ACC112 (cell line): ENCODE results near the gene CABP2.

ENCODE experiments used
- H2AFZ ChIP-seq: fragments of 200-600 bp; sonication (generic); one replicate; pipeline ENCODE4 v1.6.0; 2017; ENCODE audit warnings: antibody characterized with exemption, low read length; ENCODE audit not compliant: unreplicated experiment
- H3K27ac ChIP-seq: fragments of 200-600 bp; sonication (generic); 2 replicates; pipeline ENCODE4 v1.5.1; 2014; ENCODE audit warnings: low read depth, mild to moderate bottlenecking, antibody characterized with exemption, low read length, moderate library complexity
- H3K27me3 ChIP-seq: fragments of 200-600 bp; sonication (generic); 2 replicates; pipeline ENCODE4 v1.6.1; 2014; ENCODE audit warnings: mild to moderate bottlenecking, antibody characterized with exemption, low read length, moderate library complexity, mixed read lengths; ENCODE audit not compliant: insufficient read depth
- H3K36me3 ChIP-seq: fragments of 200-600 bp; sonication (generic); 2 replicates; pipeline ENCODE4 v1.6.1; 2016; ENCODE audit warnings: mild to moderate bottlenecking, antibody characterized with exemption, low read length, moderate library complexity, mixed read lengths; ENCODE audit not compliant: insufficient read depth
- H3K4me1 ChIP-seq: fragments of 200-600 bp; sonication (generic); one replicate; pipeline ENCODE4 v1.6.1; 2016; ENCODE audit warnings: low read length, mixed read lengths; ENCODE audit not compliant: insufficient read depth, unreplicated experiment, control insufficient read depth
- H3K4me3 ChIP-seq: fragments of 200-600 bp; sonication (generic); 2 replicates; pipeline ENCODE4 v1.5.1; 2014; ENCODE audit warnings: mild to moderate bottlenecking, low read depth, low read length
- H3K79me2 ChIP-seq: fragments of 200-600 bp; sonication (generic); one replicate; pipeline ENCODE4 v1.6.0; 2016; ENCODE audit warnings: low read length; ENCODE audit not compliant: control insufficient read depth, unreplicated experiment, insufficient read depth

CABP2 gene

GRCh38 chr11:67507864-67508485 is 15.3 kb downstream of the CABP2 start, which contains the start of gene CDK2AP2:
CDK2AP2 (minus strand) TSS chr11:67508162; CDS start chr11:67508082, 80 bp downstream.
- peaks cover 9% of the 10 kb centered on the region for H3K79me2 ChIP-seq
- no peaks in the 10 kb centered on the region for H3K27me3 ChIP-seq
- H3K27ac ChIP-seq = peak within 1 kb of the TSS; percentile 81
- H3K36me3 ChIP-seq = no peaks in the 10 kb centered on the region
- peak within 1 kb of the TSS; percentile 81 for H3K4me3 ChIP-seq
- H3K4me1 ChIP-seq = peaks cover 25% of the 10 kb centered on the region
- H2AFZ ChIP-seq = peak within 1 kb of the TSS; percentile 97

DNA sequence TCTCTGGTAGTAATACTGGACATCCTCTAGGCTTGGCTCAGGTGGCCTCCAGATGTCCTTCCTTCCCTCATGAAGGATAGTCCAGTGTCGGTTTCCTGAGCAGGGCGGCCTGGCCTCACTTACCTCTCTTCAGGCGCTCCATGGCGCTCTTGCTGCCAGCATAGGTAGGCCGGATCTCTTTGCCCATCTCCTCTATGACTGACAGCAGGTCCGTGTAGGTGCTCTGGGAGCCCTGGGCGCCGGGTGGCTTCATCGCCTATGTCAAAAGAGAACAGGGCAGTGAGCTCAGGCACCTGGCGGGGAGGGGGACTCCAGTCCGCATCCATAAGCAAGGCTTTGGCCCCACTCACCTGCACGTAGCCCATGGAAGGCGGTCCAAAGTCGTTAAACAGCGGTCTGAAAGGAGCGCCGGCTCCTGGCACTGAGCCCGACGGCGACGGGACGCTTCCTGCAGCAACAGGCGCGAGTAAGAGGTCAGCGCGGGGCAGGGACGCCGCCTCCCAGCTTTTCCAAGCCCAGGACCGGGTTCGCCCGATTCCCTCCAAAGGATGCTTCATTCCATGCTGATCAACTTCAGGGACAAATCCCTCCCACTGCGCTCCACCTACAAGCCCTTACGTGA is 15.9 kb downstream of the CABP2 start:
- Histone ChIP-seq H2AFZ (no peak overlapping the region), H3K27ac (0 out of 2 replicates have a peak overlapping the region, but pooled peaks have one; percentile 41), H3K36me3 (no peaks in the 10 kb centered on the region), H3K4me1 (peaks cover 25% of the 10 kb centered on the region), H3K27me3 (no peaks in the 10 kb centered on the region), H3K79me2 (peaks cover 9% of the 10 kb centered on the region), H3K4me3 (peak overlapping the region; percentile 81)

GRCh38 chr11:67506426-67507051 is 16.7 kb downstream of the CABP2 start:
- Histone ChIP-seq H3K36me3 (no peaks in the 10 kb centered on the region), H3K79me2 (peaks cover 9% of the 10 kb centered on the region), H3K4me1 (peaks cover 25% of the 10 kb centered on the region), H2AFZ (no peak overlapping the region), H3K27me3 (no peaks in the 10 kb centered on the region), H3K27ac (peak overlapping the region; percentile 41), H3K4me3 (peak overlapping the region; percentile 81; the same call in 1 of the 2 replicates)

GRCh38 chr11:67505605-67506396 is 17.4 kb downstream of the CABP2 start:
- Histone ChIP-seq H3K4me1 (peaks cover 25% of the 10 kb centered on the region), H3K4me3 (peak overlapping the region; percentile 98), H3K27me3 (no peaks in the 10 kb centered on the region), H3K27ac (peak overlapping the region; percentile 81), H3K36me3 (no peaks in the 10 kb centered on the region), H2AFZ (no peak overlapping the region), H3K79me2 (peaks cover 9% of the 10 kb centered on the region)

DNA sequence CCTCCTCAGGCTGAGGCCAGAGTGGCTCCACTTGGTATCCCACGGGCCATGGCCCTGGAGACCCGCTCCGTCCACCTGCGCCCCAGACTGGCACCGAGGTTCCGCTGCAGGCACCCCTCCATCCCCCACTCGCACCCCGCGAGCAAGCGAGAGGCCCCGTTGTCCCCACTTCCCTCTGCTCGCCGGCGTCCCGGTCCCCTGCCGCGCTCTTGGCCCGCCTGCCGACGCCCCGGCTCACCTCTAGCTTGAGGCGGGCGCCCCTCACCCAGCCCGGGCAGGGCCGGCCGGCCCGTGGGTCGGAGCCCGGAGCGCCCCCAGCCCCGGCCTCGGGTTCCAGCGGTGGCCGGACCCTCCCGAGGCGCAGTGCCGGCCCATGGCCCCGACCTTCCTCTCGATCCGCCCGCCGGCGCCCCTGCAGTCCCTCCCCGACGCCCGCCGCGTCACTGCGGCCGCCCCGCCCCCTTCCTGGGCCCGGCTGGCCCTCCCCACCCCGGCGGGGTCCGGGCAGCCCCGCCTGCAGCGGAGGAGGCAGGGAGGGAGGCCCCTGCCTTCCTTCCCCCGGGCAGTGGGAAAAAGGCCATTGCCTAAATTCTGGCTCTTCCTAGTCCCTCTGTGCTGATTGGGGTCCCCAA is 18.2 kb downstream of the CABP2 start, which contains the start of gene PITPNM1:
PITPNM1 (minus strand) TSS at position 414 of the 632 bp plus-strand sequence. CDS start 1,183 bp downstream, outside the sequence.
- Histone ChIP-seq H3K27ac (peak within 1 kb of the TSS; percentile 81), H3K4me1 (peaks cover 25% of the 10 kb centered on the region), H3K79me2 (peaks cover 9% of the 10 kb centered on the region), H3K4me3 (peak within 1 kb of the TSS; percentile 98), H2AFZ (peak within 1 kb of the TSS; percentile 65), H3K27me3 (no peaks in the 10 kb centered on the region), H3K36me3 (no peaks in the 10 kb centered on the region)

GRCh38 chr11:67504005-67504949 is 19.0 kb downstream of the CABP2 start:
- H3K4me3 ChIP-seq = peak overlapping the region; percentile 98
- peak overlapping the region; percentile 65 for H2AFZ ChIP-seq
- H3K36me3 ChIP-seq = no peaks in the 10 kb centered on the region
- peak overlapping the region; percentile 81; the same call in 1 of the 2 replicates for H3K27ac ChIP-seq
- H3K27me3 ChIP-seq = no peaks in the 10 kb centered on the region
- H3K4me1 ChIP-seq = peaks cover 25% of the 10 kb centered on the region
- H3K79me2 ChIP-seq = peaks cover 9% of the 10 kb centered on the region

- Histone ChIP-seq H3K27ac (no peak overlapping the region), H3K79me2 (peaks cover 9% of the 10 kb centered on the region), H3K4me1 (peaks cover 25% of the 10 kb centered on the region)
These were observed 19.9 kb downstream of the CABP2 start for GRCh38 chr11:67503119-67504004.

DNA sequence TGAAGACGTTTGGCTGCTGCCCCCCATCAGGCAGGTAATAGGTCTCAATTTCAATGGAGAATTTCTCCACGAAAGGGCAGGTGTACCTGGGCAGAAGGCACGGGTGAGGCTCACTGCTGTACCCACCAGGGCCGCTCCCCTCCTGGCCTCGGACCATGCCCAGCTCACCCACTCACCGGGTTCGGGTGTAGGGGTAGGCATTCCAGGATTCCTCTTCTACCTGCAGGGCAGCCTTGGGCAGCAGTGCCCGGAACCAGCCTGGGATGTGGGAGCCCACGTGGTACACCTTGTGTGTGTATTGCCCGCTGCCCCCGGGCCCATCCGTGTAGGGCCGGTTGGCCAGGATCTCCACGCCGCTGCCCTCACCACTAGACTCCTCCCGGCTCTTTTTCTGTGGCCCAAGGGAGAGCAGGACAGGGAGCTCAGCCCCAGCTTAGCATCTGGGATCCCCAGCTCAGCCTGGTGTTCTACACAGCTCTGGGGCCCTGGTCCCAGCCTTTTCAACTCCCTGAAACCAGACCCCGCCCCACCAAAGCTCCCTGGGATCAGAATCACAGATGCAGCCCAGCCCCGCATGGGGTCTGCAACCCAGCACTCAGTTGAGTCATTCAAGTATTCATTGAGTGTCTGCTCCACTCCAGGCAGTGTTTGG is 20.8 kb downstream of the CABP2 start:
- no peak overlapping the region for H2AFZ ChIP-seq
- peaks cover 25% of the 10 kb centered on the region for H3K4me1 ChIP-seq
- H3K27me3 ChIP-seq = no peaks in the 10 kb centered on the region
- H3K4me3 ChIP-seq = no peak overlapping the region
- no peaks in the 10 kb centered on the region for H3K36me3 ChIP-seq
- no peak overlapping the region for H3K27ac ChIP-seq
- peaks cover 7% of the 10 kb centered on the region for H3K79me2 ChIP-seq

More at GRCh38 chr11:67503119-67504004, 19.9 kb downstream of the CABP2 start:
- no peaks in the 10 kb centered on the region for H3K36me3 ChIP-seq
- H3K27me3 ChIP-seq = no peaks in the 10 kb centered on the region
- peak overlapping the region; percentile 98 for H3K4me3 ChIP-seq
- no peak overlapping the region for H2AFZ ChIP-seq
